Chondrocyte (in vitro differentiated cells): ENCODE data around the gene SPTBN4. TPM values are rescaled to one million over a fixed set of nuclear protein-coding genes. Genes with fewer than 3 reads are reported as not detected.

Experiments
- DNase-seq: peaks from one replicate; pipeline ENCODE4 v3.0.0; 2021; ENCODE audit warnings: mixed read lengths, low spot score
- H3K27ac Mint-ChIP-seq: one replicate; pipeline ENCODE4 v1.8.0; 2021; ENCODE audit warnings: mild to moderate bottlenecking, moderate library complexity, mixed read lengths; ENCODE audit not compliant: unreplicated experiment
- H3K27me3 Mint-ChIP-seq: 2 replicates; pipeline ENCODE4 v1.8.0; 2021; ENCODE audit warnings: low read depth, mixed read lengths
- H3K36me3 Mint-ChIP-seq: 2 replicates; pipeline ENCODE4 v1.8.0; 2021; ENCODE audit warnings: low read depth, mixed read lengths
- H3K4me1 Mint-ChIP-seq: 2 replicates; pipeline ENCODE4 v1.8.0; 2021; ENCODE audit warnings: low read depth, mild to moderate bottlenecking, mixed read lengths
- H3K4me3 Mint-ChIP-seq: one replicate; pipeline ENCODE4 v1.8.0; 2021; ENCODE audit warnings: mild to moderate bottlenecking, moderate library complexity, mixed read lengths; ENCODE audit not compliant: unreplicated experiment
- H3K9me3 Mint-ChIP-seq: 2 replicates; pipeline ENCODE4 v1.8.0; 2021; ENCODE audit warnings: low read depth, mixed read lengths
- CTCF ChIP-seq: fragments of 200-600 bp; sonication (generic); IDR thresholded peaks from 2 replicates; pipeline ENCODE4 v1.5.0; 2021; ENCODE audit warnings: antibody characterized with exemption, mild to moderate bottlenecking, moderate library complexity
- total RNA-seq: library from RNA; stranded (reverse); gene quantifications from 3 replicates; pipeline ENCODE4 v1.2.1, GENCODE V29; 2021

SPTBN4 gene
- total RNA-seq, 1 donor from 2014 or later: 2.5 TPM

GRCh38 chr19:40489882-40490230 lies 23.1 kb downstream of the SPTBN4 start:
- peaks cover 7% of the 10 kb centered on the region for H3K36me3 Mint-ChIP-seq
- H3K27me3 Mint-ChIP-seq: peaks cover 31% of the 10 kb centered on the region
- no peak overlapping the region for H3K4me3 Mint-ChIP-seq
- TF ChIP-seq CTCF: no peak
- H3K27ac Mint-ChIP-seq: no peak overlapping the region
- peaks cover 6% of the 10 kb centered on the region for H3K4me1 Mint-ChIP-seq
- H3K9me3 Mint-ChIP-seq: peaks cover 6% of the 10 kb centered on the region
- DNase-seq: no peak

- TF ChIP-seq CTCF: no peak
- Mint-ChIP-seq H3K9me3 (peaks cover 6% of the 10 kb centered on the region), H3K4me3 (no peak overlapping the region), H3K27me3 (peaks cover 30% of the 10 kb centered on the region), H3K4me1 (peaks cover 6% of the 10 kb centered on the region), H3K27ac (no peak overlapping the region), H3K36me3 (peaks cover 8% of the 10 kb centered on the region)
- no peak for DNase-seq
These were observed 25.5 kb downstream of the SPTBN4 start for GRCh38 chr19:40492274-40492673.

- no peak for DNase-seq
- TF ChIP-seq CTCF: no peak
- Mint-ChIP-seq H3K36me3 (peaks cover 8% of the 10 kb centered on the region), H3K4me1 (no peaks in the 10 kb centered on the region), H3K27me3 (peaks cover 23% of the 10 kb centered on the region), H3K27ac (no peak overlapping the region), H3K9me3 (peaks cover 6% of the 10 kb centered on the region), H3K4me3 (no peak overlapping the region)
These were observed 27.0 kb downstream of the SPTBN4 start for GRCh38 chr19:40493778-40494177.

GRCh38 chr19:40494191-40494838 lies 27.5 kb downstream of the SPTBN4 start:
- TF ChIP-seq CTCF: no peak
- Mint-ChIP-seq H3K27ac (no peak overlapping the region), H3K4me1 (no peaks in the 10 kb centered on the region), H3K4me3 (no peak overlapping the region), H3K36me3 (peaks cover 8% of the 10 kb centered on the region), H3K27me3 (peaks cover 23% of the 10 kb centered on the region), H3K9me3 (peaks cover 6% of the 10 kb centered on the region)
- DNase-seq: no peak

- DNase-seq: no peak
- H3K4me3 Mint-ChIP-seq: no peak overlapping the region
- H3K4me1 Mint-ChIP-seq: no peaks in the 10 kb centered on the region
- peaks cover 27% of the 10 kb centered on the region for H3K27me3 Mint-ChIP-seq
- H3K9me3 Mint-ChIP-seq: peaks cover 3% of the 10 kb centered on the region
- no peak overlapping the region for H3K27ac Mint-ChIP-seq
- peaks cover 6% of the 10 kb centered on the region for H3K36me3 Mint-ChIP-seq
- TF ChIP-seq CTCF: no peak
These were observed 30.4 kb downstream of the SPTBN4 start for GRCh38 chr19:40497214-40497613.
